RWPE2 (cell line): ENCODE data around the gene TPRX1.
"Not testable (repeated sequence)": the region's sequence is repeated elsewhere in the genome, so short reads cannot be mapped to it uniquely, and the experiment has no call there.

Source experiments
- ATAC-seq: fragments of 200-7000 bp; cut with Tn5 transposase; 3 replicates; pipeline ENCODE4 v1.9.1; 2021; ENCODE audit warnings: low read depth
- DNase-seq: peaks from one replicate; pipeline ENCODE4 v3.0.0-alpha.2; 2020; ENCODE audit warnings: low spot score
- H3K27ac ChIP-seq: fragments of 450-650 bp; 2 replicates; pipeline ENCODE4 v1.5.1; 2017; ENCODE audit warnings: mild to moderate bottlenecking; ENCODE audit not compliant: poor library complexity, severe bottlenecking
- H3K27me3 ChIP-seq: fragments of 250-450 bp; sonication (Bioruptor Pico); 2 replicates; pipeline ENCODE4 v1.5.1; 2021; ENCODE audit warnings: mild to moderate bottlenecking, moderate library complexity; ENCODE audit not compliant: insufficient read depth, poor library complexity, severe bottlenecking
- H3K36me3 ChIP-seq: fragments of 250-450 bp; sonication (Bioruptor Pico); 2 replicates; pipeline ENCODE4 v1.5.1; 2020; ENCODE audit warnings: low read depth, mild to moderate bottlenecking, moderate library complexity
- H3K4me1 ChIP-seq: fragments of 250-450 bp; sonication (Bioruptor Pico); 2 replicates; pipeline ENCODE4 v1.5.1; 2021; ENCODE audit warnings: mild to moderate bottlenecking, moderate library complexity; ENCODE audit not compliant: insufficient read depth, poor library complexity, severe bottlenecking
- H3K4me3 ChIP-seq: fragments of 250-450 bp; sonication (Bioruptor Pico); 2 replicates; pipeline ENCODE4 v1.5.1; 2021; ENCODE audit warnings: mild to moderate bottlenecking, moderate library complexity; ENCODE audit not compliant: severe bottlenecking
- H3K9me3 ChIP-seq: fragments of 250-450 bp; sonication (Bioruptor Pico); 2 replicates; pipeline ENCODE4 v1.5.1; 2021; ENCODE audit warnings: mild to moderate bottlenecking, moderate library complexity; ENCODE audit not compliant: severe bottlenecking
- CTCF ChIP-seq: fragments of 450-650 bp; IDR thresholded peaks from one replicate; pipeline ENCODE4 v1.5.1; 2017; ENCODE audit warnings: mild to moderate bottlenecking, moderate library complexity; ENCODE audit not compliant: poor library complexity, severe bottlenecking

Gene TPRX1

GRCh38 chr19:47804451-47804850, at the start of gene TPRX1:
Gene TPRX1 (minus strand): TSS chr19:47804551. CDS start chr19:47804539, 12 bp downstream.
- not testable (repeated sequence) for ATAC-seq, H3K27me3 ChIP-seq, H3K36me3 ChIP-seq, H3K9me3 ChIP-seq, H3K4me3 ChIP-seq, H3K4me1 ChIP-seq, H3K27ac ChIP-seq, DNase-seq

- ATAC-seq (no peak), DNase-seq (no peak)
- H3K27me3 ChIP-seq = peaks cover 18% of the 10 kb centered on the region
- no peaks in the 10 kb centered on the region for H3K36me3 ChIP-seq
- TF ChIP-seq CTCF = no peak
- no peak overlapping the region for H3K4me3 ChIP-seq
- H3K27ac ChIP-seq = no peak overlapping the region
- H3K4me1 ChIP-seq = no peaks in the 10 kb centered on the region
- no peaks in the 10 kb centered on the region for H3K9me3 ChIP-seq
Observed at GRCh38 chr19:47853003-47853402, 48.7 kb upstream of the TPRX1 start.

GRCh38 chr19:47848823-47849473, 44.6 kb upstream of the TPRX1 start:
- H3K4me1 ChIP-seq = no peaks in the 10 kb centered on the region
- ATAC-seq (no peak), DNase-seq (no peak)
- no peaks in the 10 kb centered on the region for H3K36me3 ChIP-seq
- peaks cover 18% of the 10 kb centered on the region for H3K27me3 ChIP-seq
- H3K4me3 ChIP-seq = no peak overlapping the region
- peak; percentile 52 for TF ChIP-seq CTCF
- H3K27ac ChIP-seq = no peak overlapping the region
- H3K9me3 ChIP-seq = no peaks in the 10 kb centered on the region

GRCh38 chr19:47848425-47848822, 44.1 kb upstream of the TPRX1 start:
- no peak overlapping the region for H3K27ac ChIP-seq
- no peaks in the 10 kb centered on the region for H3K9me3 ChIP-seq
- ATAC-seq (no peak), DNase-seq (no peak)
- H3K27me3 ChIP-seq = peaks cover 18% of the 10 kb centered on the region
- H3K4me3 ChIP-seq = no peak overlapping the region
- H3K36me3 ChIP-seq = no peaks in the 10 kb centered on the region
- H3K4me1 ChIP-seq = no peaks in the 10 kb centered on the region
- no peak for TF ChIP-seq CTCF

GRCh38 chr19:47842941-47843340, 38.6 kb upstream of the TPRX1 start:
- H3K4me1 ChIP-seq = no peaks in the 10 kb centered on the region
- TF ChIP-seq CTCF = no peak
- ATAC-seq (no peak), DNase-seq (no peak)
- no peaks in the 10 kb centered on the region for H3K9me3 ChIP-seq
- no peaks in the 10 kb centered on the region for H3K27me3 ChIP-seq
- H3K27ac ChIP-seq = no peak overlapping the region
- no peak overlapping the region for H3K4me3 ChIP-seq
- no peaks in the 10 kb centered on the region for H3K36me3 ChIP-seq
